GM10266 (cell line): ENCODE measurements around the gene ORM1.
A peak's percentile ranks its signal among the peaks of the same experiment; 100 is the strongest.

Source experiments
- DNase-seq: peaks from one replicate; pipeline ENCODE4 v3.0.0; 2012; ENCODE audit errors: extremely low spot score
- CTCF ChIP-seq: IDR thresholded peaks from 2 replicates; pipeline ENCODE4 v1.5.1; 2012; ENCODE audit warnings: mild to moderate bottlenecking, low read depth; ENCODE audit not compliant: control insufficient read depth, insufficient read depth; ENCODE audit errors: missing control alignments

The ORM1 gene

DNA sequence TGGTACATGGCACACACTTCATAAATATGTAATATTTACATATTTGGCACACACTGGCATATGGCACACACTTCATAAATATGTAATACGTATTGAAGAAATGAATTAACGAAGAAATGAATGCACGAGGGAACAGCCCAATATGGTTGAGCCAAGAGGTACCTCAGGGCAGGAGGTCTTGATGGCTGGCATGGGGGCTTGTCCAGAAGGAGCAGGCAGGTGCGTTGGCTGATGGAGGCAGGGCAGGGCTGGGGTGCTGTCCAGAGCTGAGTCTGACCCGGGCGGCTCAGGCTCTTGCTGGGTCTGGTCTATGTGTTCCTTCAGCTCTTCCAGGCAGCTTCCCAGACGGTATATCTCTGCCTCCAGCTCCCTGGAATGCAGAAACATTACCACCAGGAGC is 38.6 kb downstream of the ORM1 start:
- DNase-seq, result no peak
- TF ChIP-seq CTCF, result no peak

GRCh38 chr9:114362394-114362793 is 39.5 kb downstream of the ORM1 start:
- no peak for TF ChIP-seq CTCF
- no peak for DNase-seq

DNA sequence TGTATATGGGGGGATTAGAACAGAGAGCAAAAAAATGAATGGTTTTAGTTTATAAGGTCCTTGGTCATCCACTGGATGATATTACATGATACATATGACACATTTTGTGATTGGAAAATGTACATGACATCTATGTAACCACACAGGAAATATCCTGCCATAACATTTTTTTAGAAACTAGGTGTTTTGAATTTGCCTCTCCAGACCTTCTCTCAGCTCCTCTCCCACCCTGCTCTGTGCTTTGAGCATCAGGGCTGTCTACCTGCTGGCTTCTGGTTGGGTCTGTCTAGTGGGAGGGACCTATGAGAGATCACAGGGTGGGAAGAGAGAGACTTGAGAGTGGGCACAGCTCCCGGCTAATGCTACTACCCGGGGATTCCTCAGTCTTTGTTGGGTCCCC is 40.5 kb downstream of the ORM1 start:
- DNase-seq, result no peak
- TF ChIP-seq CTCF, result no peak

DNA sequence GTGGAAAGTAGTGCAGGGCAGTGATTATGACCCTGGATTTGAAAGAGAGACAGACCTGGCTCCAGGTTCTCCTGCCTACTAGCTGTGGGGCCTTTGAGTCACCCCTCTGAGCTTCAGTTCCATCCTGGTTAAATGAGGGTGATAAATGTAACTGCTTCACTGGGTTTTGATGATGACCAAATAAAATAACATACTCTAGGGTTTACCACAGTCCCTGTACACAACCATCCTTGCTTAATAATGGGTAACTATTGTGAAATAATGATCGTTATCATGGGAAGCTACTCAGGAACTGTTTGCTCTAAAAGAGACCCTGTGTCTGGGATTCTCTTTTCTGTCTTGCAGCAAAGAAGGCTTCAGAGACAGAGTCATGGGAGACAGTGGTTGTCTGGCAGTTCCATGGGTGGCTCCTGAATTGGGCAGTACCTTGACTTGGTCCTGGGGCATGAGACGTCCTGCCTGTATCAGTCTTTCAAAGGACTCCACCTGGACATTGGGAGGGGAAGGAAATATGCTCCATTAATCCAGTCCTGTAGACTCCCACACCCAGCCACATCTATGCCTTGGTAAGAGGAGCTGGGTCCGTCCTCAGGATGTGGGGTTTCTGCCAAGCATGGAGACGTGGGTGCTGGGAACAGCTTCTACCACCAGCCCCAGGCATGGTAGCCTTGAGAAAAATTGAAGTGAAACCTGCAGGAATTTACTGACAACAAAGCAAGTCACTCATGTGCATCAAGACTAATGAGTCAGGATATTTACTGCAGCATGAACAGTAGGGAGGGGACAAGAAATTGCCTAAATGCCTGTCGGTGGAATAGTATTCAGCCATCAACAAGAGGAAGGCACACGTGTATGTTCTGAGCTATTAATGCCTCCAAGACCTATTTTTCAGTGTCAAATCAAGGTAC is 41.5 kb downstream of the ORM1 start:
- no peak for DNase-seq
- no peak for TF ChIP-seq CTCF

- TF ChIP-seq CTCF, result no peak
These were observed 42.3 kb downstream of the ORM1 start for GRCh38 chr9:114365194-114365593.

GRCh38 chr9:114366334-114367128 is 43.6 kb downstream of the ORM1 start:
- DNase-seq, result peak; percentile 49
- no peak for TF ChIP-seq CTCF

More at GRCh38 chr9:114365194-114365593, 42.3 kb downstream of the ORM1 start:
- DNase-seq, result no peak
